DOHH2 (cell line): Measurements from ENCODE around the gene PCSK5.

Source experiments
- CTCF ChIP-seq: fragments of 200-600 bp; sonication (generic); IDR thresholded peaks from one replicate; pipeline ENCODE4 v1.5.1; 2014; ENCODE audit warnings: antibody characterized with exemption, mild to moderate bottlenecking, low read depth, low read length; ENCODE audit not compliant: poor library complexity, severe bottlenecking
- EZH2phosphoT487 ChIP-seq: fragments of 200-600 bp; sonication (generic); IDR thresholded peaks from 2 replicates; pipeline ENCODE4 v1.6.1; 2017; ENCODE audit warnings: borderline replicate concordance, mild to moderate bottlenecking, antibody characterized with exemption, low read length, moderate library complexity, mixed read lengths

GRCh38 chr9:76215066-76215465, 324.6 kb downstream of the PCSK5 start:
- no peak for TF ChIP-seq CTCF
- no peak for TF ChIP-seq EZH2phosphoT487
